Activated CD8-positive, alpha-beta memory T cell treated with anti-CD3 and anti-CD28 coated beads, Interleukin-2, amount 50 U/mL, for 24 hours (primary cell): ENCODE measurements around the gene DKC1.
"Not testable (repeated sequence)": the region's sequence is repeated elsewhere in the genome, so short reads cannot be mapped to it uniquely, and the experiment has no call there.

Experiments
- DNase-seq: peaks from one replicate; pipeline ENCODE4 v3.0.0-alpha.2; 2020; ENCODE audit errors: extremely low read depth

Gene DKC1

DNA sequence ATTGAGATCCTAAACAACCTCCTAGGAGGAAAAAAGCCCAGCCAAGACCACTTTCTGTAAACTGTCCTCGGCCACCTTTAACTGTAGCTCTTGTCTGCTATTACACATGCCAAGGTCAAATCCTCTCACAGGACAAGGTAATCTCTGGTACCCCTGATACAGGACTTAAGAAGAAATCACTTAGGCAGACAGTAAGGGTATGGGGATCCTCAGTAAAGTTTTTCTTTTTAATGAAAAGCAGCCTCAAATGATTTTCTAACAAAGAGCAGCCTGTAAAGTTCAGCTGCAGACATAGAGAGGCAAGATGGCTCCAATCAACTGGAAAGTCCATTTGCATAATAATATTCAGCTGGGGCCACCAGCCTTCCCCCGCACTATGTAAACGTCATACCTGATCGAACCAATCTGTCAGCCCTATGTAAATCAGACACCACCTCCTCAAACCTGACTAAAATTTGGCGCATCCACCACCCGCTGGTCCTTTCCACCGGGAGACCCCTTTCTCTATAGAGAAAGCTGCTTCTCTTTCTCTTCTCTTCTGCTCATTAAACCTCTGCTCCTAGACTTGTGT lies 57.2 kb downstream of the DKC1 start:
- no peak for DNase-seq

DNA sequence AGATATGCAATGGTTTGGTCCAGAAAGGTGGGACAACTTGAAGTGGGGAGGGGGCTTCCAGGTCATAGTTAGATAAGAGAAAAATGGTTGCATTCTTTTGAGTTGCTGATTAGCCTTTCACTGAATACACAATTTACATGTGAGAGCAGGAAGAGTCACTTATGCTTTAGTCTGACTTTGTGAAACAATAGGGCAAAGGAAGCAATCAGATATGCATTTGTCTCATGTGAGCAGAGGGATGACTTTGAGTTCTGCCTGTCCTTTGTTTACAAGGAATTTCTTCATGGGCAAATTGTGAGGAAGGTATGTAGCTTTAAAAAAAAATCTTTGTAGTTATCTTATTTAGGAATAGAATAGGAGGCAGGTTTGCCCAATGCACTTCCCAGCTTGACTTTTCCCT lies 58.9 kb downstream of the DKC1 start:
- no peak for DNase-seq

DNA sequence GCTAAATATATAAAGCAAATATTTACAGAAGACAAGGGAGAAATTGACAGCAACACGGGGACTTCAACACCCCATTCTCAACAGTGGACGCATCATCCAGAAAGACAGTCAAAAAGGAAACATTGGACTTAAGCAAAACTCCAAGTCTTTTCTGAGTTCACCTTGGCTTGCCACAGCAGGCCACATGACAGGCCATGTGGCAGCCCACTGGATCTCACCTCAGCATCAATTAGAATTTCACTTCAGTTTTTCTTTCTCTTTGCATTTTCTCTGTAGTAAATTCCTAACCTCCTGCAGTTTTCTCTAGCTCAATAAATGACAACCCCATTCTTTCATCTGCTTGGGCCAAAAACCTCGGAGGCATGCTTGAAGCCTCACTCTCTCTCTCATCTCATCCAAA lies 59.4 kb downstream of the DKC1 start:
- DNase-seq: no peak

- DNase-seq: no peak
Measured at GRCh38 chrX:154824638-154825037, 62.0 kb downstream of the DKC1 start.

DNA sequence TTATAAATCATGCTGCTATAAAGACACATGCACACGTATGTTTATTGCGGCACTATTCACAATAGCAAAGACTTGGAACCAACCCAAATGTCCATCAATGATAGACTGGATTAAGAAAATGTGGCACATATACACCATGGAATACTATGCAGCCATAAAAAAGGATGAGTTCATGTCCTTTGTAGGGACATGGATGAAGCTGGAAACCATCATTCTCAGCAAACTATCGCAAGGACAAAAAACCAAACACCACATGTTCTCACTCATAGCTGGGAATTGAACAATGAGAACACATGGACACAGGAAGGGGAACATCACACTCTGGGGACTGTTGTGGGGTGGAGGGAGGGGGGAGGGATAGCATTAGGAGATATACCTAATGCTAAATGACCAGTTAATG lies 62.9 kb downstream of the DKC1 start:
- not testable (repeated sequence) for DNase-seq
